Sciatic nerve (tissue), 2 donors: ENCODE results near the gene ADAMTS14. TPM values are rescaled to one million over a fixed set of nuclear protein-coding genes. Genes with fewer than 3 reads are reported as not detected.

Experiments
- ATAC-seq: fragments of 200-7000 bp; cut with Tn5 transposase; one replicate; pipeline ENCODE4 v1.9.1; 2020; ENCODE audit warnings: mild to moderate bottlenecking, moderate library complexity
- DNase-seq: peaks from one replicate; pipeline ENCODE4 v3.0.0-alpha.2; 2020; ENCODE audit warnings: low spot score
- intact Hi-C: fragments of 100-400 bp; cut with DNase I; formaldehyde crosslinking; loops from one replicate; pipeline ENCODE4 v1.14.2; 2022
- total RNA-seq: library from RNA; stranded (reverse); fragmentation: NEBNext Ultra II Directional; extraction: Animal tissue kit (Norgen Biotek cat#: 25700); gene quantifications from one replicate; pipeline ENCODE4 v1.2.1, GENCODE V29; 2021
- donor health status: DM: no; HTN: no; CAD: no.
- donor health status: DM: no; HTN: no; CAD: no.

ADAMTS14 gene
- total RNA-seq, 1 donor from 2014 or later: 3.1 TPM

DNA sequence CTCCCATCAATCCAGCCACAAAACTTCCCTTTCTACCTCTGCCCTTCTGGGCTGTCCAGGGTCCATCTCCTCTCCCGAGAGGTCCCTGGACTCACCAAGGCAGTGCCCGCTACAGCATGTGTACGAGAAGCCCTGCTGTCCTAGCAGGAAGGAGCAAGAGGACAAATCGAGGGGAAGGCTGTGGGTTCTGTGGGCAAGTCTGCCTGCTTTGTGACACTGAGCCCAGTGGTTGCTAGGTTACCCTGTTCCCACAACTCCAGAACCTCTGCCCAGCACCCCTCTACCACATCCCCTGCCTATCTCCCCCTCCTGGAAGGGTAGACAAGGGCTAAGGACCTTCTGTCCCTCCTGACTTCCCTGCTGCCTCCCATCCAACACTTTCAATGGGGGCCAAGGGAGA is 112.9 kb downstream of the ADAMTS14 start, which contains the start of gene TBATA:
Gene TBATA, minus strand, starts transcription at position 188 of the 400 bp plus-strand sequence. CDS start 1,998 bp downstream, outside the sequence.
- DNase-seq (no peak), ATAC-seq (no peak)
- intact Hi-C loops: no loop called here

DNA sequence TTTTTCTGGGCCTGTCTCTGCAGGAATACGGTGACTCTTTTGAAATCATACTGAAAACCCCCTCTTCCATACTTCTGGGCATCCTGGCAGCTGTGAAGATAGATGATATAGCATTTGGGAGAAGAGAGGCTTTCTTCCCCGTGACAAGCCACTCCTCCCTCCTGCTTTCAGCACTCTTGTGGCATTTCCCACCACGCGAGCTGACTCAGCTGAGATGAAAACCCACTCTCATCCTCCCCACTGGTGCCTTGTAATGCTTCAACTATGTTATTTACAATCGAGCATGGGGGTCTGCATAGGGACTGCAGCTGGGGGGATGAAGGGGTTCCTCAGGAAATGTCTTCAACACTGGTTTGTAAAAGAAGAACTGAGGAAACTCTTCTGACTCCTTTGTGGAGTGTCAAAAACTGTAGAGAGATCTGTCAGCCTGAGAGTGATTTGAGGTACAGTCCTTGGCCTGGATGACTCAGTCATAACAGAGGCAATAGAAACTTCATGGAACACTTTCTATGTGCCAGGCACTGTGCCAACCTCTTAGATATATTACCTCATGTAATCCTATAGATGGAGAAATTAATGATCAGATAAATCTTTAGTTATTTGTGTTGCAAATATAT is 114.6 kb downstream of the ADAMTS14 start:
- no peak for ATAC-seq
- no peak for DNase-seq
- intact Hi-C loops: no loop called here

GRCh38 chr10:70791386-70792039 is 119.2 kb downstream of the ADAMTS14 start:
- DNase-seq (no peak), ATAC-seq (no peak)
- intact Hi-C loops: no loop called here

GRCh38 chr10:70795613-70796012 is 123.3 kb downstream of the ADAMTS14 start:
- intact Hi-C loops: no loop called here
- DNase-seq (no peak), ATAC-seq (no peak)

- intact Hi-C loops: no loop called here
- DNase-seq (no peak), ATAC-seq (no peak)
These were observed 125.5 kb downstream of the ADAMTS14 start for GRCh38 chr10:70797840-70798239.

DNA sequence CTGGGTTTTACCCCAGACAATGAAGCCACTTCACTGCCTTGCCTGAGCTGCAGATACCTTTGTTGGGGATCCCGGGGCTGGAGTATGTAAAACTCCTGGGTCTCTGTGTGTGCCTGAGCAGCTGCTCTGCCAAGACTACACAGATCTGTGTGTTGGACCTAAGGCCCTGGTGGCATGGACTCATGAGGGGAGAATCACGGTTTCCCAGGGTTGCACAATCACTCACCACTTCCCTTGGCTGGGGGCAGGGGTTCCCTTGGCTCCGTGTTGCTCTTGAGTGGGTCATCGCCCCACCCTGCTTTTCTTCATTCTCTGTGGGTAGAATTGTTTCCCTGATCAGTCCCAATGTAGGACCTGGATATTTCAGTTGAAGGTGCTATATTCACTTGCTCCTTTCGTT is 126.8 kb downstream of the ADAMTS14 start:
- intact Hi-C loops: no loop called here
- DNase-seq: no peak
- no peak for ATAC-seq

DNA sequence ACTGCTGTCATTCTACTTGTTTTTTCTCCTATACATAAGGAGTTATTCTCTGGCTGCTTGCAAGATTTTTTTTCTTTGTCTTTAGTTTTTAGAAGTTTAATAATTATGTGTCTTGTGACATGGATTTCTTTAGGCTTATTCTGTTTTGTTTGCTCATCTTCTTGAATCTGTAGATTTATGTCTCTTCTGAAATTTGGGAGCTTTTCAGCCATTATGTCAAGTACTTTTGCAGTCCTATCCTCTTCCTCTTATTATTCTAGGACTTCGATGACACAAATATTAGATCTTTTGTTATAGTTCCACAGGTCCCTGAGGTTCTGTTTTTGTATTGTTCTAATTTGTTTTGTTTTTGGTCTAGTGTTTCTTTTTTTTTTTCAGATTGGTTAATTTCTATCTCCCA is 129.5 kb downstream of the ADAMTS14 start:
- DNase-seq (no peak), ATAC-seq (no peak)
- intact Hi-C loops: no loop called here

GRCh38 chr10:70803775-70804420 is 131.6 kb downstream of the ADAMTS14 start:
- ATAC-seq: no peak
- DNase-seq: no peak
- intact Hi-C loops: no loop called here

DNA sequence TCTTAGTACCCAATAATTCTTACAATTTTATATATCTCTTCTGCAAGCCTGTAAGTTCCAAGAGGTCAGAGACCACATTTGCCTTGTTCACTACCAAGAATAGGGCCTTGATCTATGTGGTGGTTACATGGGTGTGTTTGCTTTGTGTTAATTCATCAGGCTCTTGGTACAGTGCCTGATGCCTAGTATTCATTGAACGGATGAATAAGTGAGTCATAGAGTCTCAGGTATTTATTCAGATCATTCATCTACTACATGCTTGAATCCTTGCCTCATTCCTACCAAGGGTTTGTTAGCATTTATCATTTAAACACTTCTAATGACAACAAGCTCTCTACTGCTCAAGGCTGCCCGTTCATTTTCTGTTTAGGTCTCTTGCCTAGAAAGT is 132.1 kb downstream of the ADAMTS14 start:
- DNase-seq: no peak
- intact Hi-C loops: no loop called here
- ATAC-seq: no peak

DNA sequence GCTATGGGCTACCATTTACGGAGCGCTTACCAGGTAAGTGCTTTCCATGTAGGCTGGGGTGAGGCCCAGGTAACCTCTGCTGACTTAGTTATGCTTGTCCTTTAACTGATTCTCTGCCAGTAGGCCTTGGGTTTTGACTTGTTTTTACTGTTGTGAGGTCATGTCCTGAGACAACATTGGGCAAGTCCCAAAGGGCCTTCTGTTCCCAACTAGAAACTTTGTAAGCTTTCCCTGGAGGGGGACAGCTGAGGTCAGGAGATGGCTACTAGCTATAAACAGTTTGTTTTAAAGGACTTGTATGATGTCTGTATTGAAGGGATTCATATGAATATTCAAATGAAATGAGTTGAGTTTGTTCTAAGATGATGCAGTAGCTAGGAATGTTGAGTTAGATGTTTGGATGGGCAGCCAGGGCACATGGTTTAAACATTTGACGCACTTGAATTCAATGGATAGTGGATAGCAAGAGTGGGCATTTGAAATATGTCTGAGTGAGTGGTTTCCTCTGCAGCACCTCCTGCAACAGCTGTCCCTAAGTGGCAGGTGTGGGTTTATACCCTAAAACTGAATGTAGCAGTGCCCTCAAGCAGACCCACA is 133.4 kb downstream of the ADAMTS14 start:
- intact Hi-C loops: no loop called here
- DNase-seq (no peak), ATAC-seq (no peak)

GRCh38 chr10:70806841-70807240 is 134.5 kb downstream of the ADAMTS14 start:
- intact Hi-C loops: no loop called here
- ATAC-seq (no peak), DNase-seq (no peak)

GRCh38 chr10:70807556-70807955 is 135.2 kb downstream of the ADAMTS14 start:
- intact Hi-C loops: no loop called here
- DNase-seq (no peak), ATAC-seq (no peak)

- DNase-seq (no peak), ATAC-seq (peak; percentile 10)
These were observed 136.8 kb downstream of the ADAMTS14 start for GRCh38 chr10:70809011-70809611.

DNA sequence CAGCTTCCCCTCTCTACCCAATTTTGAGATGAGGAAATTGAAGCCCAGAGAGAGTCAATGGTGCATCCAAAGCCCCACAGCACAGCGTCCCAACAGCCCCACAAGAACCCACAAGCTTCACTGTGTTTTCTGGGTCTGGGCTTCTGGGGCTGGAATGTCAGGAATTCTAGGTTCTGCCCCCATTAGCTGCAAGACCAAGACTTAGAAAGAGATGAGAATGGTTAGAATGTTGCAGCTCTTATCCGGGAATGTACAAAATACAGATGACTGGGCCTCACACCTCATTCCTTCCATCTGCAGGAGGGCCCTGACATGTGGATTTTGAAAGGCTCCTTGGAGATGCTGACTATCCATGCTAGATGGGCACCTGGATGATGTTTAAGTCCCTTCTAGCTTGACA is 137.4 kb downstream of the ADAMTS14 start:
- intact Hi-C loops: no loop called here
- DNase-seq: no peak
- no peak for ATAC-seq

More at GRCh38 chr10:70809011-70809611, 136.8 kb downstream of the ADAMTS14 start:
- intact Hi-C loops: no loop called here

GRCh38 chr10:70810967-70811366 is 138.7 kb downstream of the ADAMTS14 start:
- DNase-seq: no peak
- no peak for ATAC-seq
- intact Hi-C loops: no loop called here

- no peak for DNase-seq
- intact Hi-C loops: no loop called here
These were observed 139.6 kb downstream of the ADAMTS14 start for GRCh38 chr10:70811881-70812280.

More at GRCh38 chr10:70811881-70812280, 139.6 kb downstream of the ADAMTS14 start:
- ATAC-seq: no peak
